Endodermal cell (in vitro differentiated cells): ENCODE results near the gene LRFN4. TPM values are rescaled to one million over a fixed set of nuclear protein-coding genes. Genes with fewer than 3 reads are reported as not detected.
A peak's percentile ranks its signal among the peaks of the same experiment; 100 is the strongest.

Experiments
- DNase-seq: peaks from one replicate; pipeline ENCODE4 v3.0.0-alpha.2; 2017
- H3K27ac ChIP-seq: 2 replicates; pipeline ENCODE4 v1.5.1; 2013; ENCODE audit warnings: mild to moderate bottlenecking, low read depth, low read length, moderate library complexity
- H3K27me3 ChIP-seq: 2 replicates; pipeline ENCODE4 v1.6.1; 2013; ENCODE audit warnings: mild to moderate bottlenecking, low read length, moderate library complexity; ENCODE audit not compliant: insufficient read depth, control insufficient read depth, poor library complexity, severe bottlenecking
- H3K36me3 ChIP-seq: 2 replicates; pipeline ENCODE4 v1.7.0; 2013; ENCODE audit warnings: mild to moderate bottlenecking, low read length, moderate library complexity; ENCODE audit not compliant: control insufficient read depth, insufficient read depth
- H3K4me1 ChIP-seq: one replicate; pipeline ENCODE4 v1.7.0; 2013; ENCODE audit warnings: low read length; ENCODE audit not compliant: control insufficient read depth, insufficient read depth
- H3K4me3 ChIP-seq: 2 replicates; pipeline ENCODE4 v1.5.1; 2013; ENCODE audit warnings: mild to moderate bottlenecking, low read length, moderate library complexity
- H3K9ac ChIP-seq: 2 replicates; pipeline ENCODE4 v1.6.1; 2013; ENCODE audit warnings: mild to moderate bottlenecking, low read length, moderate library complexity; ENCODE audit not compliant: poor library complexity, severe bottlenecking; ENCODE audit errors: extremely low read depth
- H3K9me3 ChIP-seq: 2 replicates; pipeline ENCODE4 v1.6.1; 2013; ENCODE audit warnings: mild to moderate bottlenecking, low read length, moderate library complexity; ENCODE audit not compliant: control insufficient read depth
- H3K27ac Mint-ChIP-seq: 2 replicates; pipeline ENCODE4 v1.8.0; 2020; ENCODE audit warnings: mixed read lengths
- H3K27me3 Mint-ChIP-seq: 2 replicates; pipeline ENCODE4 v1.8.0; 2021; ENCODE audit warnings: mild to moderate bottlenecking, mixed read lengths; ENCODE audit not compliant: insufficient read depth
- H3K36me3 Mint-ChIP-seq: 2 replicates; pipeline ENCODE4 v1.8.0; 2020; ENCODE audit warnings: low read depth, mixed read lengths
- H3K4me1 Mint-ChIP-seq: 2 replicates; pipeline ENCODE4 v1.8.0; 2020; ENCODE audit warnings: mixed read lengths
- H3K4me3 Mint-ChIP-seq: 2 replicates; pipeline ENCODE4 v1.8.0; 2020; ENCODE audit warnings: mild to moderate bottlenecking, moderate library complexity, mixed read lengths
- H3K9me3 Mint-ChIP-seq: 2 replicates; pipeline ENCODE4 v1.8.0; 2020; ENCODE audit warnings: mild to moderate bottlenecking, mixed read lengths
- WGBS, 2 experiments: methylation state at CpG; one replicate each; pipeline versions ENCODE4 v1.1.5 to v1.1.7; 2013; ENCODE audit warnings: missing lambda C conversion rate in 2 of 2, mixed read lengths in 1 of 2; ENCODE audit not compliant: insufficient coverage in 1 of 2, insufficient read length in 1 of 2; 5-methylcytosine and 5-hydroxymethylcytosine counted together
- total RNA-seq, 2 donors: library from RNA; stranded (reverse); fragmentation: NEBNext Ultra II Directional in 1 of 2; extraction: Animal tissue kit (Norgen Biotek cat#: 25700) in 1 of 2; gene quantifications; 2 replicates in 1 of 2; 3 replicates in 1 of 2; pipeline ENCODE4 v1.2.1, GENCODE V29; 2021
- TF ChIP-seq, protein P1 (sequence below): fragments of 200-600 bp; sonication (generic); conservative IDR thresholded peaks from 2 replicates; pipeline ENCODE4 v1.5.0; 2021; ENCODE audit warnings: antibody characterized with exemption, mild to moderate bottlenecking

The LRFN4 gene
- total RNA-seq, 2 donors from 2014 or later = 23.2 to 26.2 TPM

DNA sequence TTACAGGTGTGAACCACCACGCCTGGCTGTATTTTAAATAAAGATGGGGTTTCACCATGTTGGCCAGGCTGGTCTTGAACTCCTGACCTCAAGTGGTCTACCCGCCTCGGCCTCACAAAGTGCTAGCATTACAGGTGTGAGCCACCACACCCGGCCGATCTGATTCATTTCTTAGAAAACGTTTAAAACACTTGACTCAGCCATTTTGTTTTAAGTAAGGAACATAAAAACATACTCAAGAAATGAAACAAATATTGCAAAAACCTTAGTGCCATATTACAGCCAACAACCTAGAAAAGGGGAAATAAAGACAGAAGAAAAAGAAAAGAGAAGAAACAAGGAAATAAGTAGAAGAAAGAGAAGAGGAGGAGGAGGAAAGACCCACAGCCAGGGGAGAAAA is 17.4 kb downstream of the LRFN4 start:
- Mint-ChIP-seq H3K27ac (peak overlapping the region; percentile 17), H3K4me3 (no peak overlapping the region), H3K27me3 (peaks cover 33% of the 10 kb centered on the region), H3K4me1 (peaks cover 17% of the 10 kb centered on the region), H3K36me3 (no peaks in the 10 kb centered on the region), H3K9me3 (no peaks in the 10 kb centered on the region)
- no peak overlapping the region for H3K4me3 ChIP-seq
- no peak for DNase-seq
- peaks cover 8% of the 10 kb centered on the region for H3K4me1 ChIP-seq
- peaks cover 6% of the 10 kb centered on the region for H3K27me3 ChIP-seq
- TF ChIP-seq, protein P1, sequence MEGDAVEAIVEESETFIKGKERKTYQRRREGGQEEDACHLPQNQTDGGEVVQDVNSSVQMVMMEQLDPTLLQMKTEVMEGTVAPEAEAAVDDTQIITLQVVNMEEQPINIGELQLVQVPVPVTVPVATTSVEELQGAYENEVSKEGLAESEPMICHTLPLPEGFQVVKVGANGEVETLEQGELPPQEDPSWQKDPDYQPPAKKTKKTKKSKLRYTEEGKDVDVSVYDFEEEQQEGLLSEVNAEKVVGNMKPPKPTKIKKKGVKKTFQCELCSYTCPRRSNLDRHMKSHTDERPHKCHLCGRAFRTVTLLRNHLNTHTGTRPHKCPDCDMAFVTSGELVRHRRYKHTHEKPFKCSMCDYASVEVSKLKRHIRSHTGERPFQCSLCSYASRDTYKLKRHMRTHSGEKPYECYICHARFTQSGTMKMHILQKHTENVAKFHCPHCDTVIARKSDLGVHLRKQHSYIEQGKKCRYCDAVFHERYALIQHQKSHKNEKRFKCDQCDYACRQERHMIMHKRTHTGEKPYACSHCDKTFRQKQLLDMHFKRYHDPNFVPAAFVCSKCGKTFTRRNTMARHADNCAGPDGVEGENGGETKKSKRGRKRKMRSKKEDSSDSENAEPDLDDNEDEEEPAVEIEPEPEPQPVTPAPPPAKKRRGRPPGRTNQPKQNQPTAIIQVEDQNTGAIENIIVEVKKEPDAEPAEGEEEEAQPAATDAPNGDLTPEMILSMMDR = no peak
- no peaks in the 10 kb centered on the region for H3K9me3 ChIP-seq
- H3K27ac ChIP-seq = no peak overlapping the region
- no peak overlapping the region for H3K9ac ChIP-seq
- 92 to 95% methylated on average over 4 to 6 of the region's 6 CpGs for WGBS, 2 experiments
- no peaks in the 10 kb centered on the region for H3K36me3 ChIP-seq

DNA sequence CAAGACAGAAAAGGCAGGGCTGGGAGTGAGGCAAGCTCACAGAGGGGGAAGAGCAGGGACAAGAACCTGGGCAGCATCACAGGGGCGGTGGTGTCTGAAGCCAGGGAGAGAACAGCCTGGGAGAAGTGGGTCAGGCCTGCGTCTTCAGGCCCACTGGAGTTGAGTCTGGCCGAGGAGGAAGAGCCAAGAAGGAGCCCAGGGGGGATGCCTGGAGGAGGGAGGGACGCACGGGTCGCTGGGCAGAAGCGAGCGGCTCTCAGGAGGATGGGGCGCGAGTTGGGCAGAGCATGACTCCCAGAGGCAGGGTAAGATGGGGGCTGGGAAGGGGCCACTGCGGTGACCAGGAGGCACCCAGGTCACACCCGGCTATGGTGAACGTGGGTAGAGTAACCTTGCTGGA is 18.5 kb downstream of the LRFN4 start:
- Mint-ChIP-seq H3K27me3 (peaks cover 36% of the 10 kb centered on the region), H3K4me3 (no peak overlapping the region), H3K4me1 (peaks cover 17% of the 10 kb centered on the region), H3K9me3 (no peaks in the 10 kb centered on the region), H3K27ac (no peak overlapping the region), H3K36me3 (no peaks in the 10 kb centered on the region)
- H3K4me3 ChIP-seq = no peak overlapping the region
- H3K9ac ChIP-seq = no peak overlapping the region
- WGBS, 2 experiments = 86 to 88% methylated on average over 12 to 13 of the region's 13 CpGs
- peaks cover 8% of the 10 kb centered on the region for H3K4me1 ChIP-seq
- H3K27ac ChIP-seq = no peak overlapping the region
- no peaks in the 10 kb centered on the region for H3K9me3 ChIP-seq
- TF ChIP-seq, protein P1 = no peak
- H3K27me3 ChIP-seq = peaks cover 6% of the 10 kb centered on the region
- DNase-seq = no peak
- no peaks in the 10 kb centered on the region for H3K36me3 ChIP-seq

DNA sequence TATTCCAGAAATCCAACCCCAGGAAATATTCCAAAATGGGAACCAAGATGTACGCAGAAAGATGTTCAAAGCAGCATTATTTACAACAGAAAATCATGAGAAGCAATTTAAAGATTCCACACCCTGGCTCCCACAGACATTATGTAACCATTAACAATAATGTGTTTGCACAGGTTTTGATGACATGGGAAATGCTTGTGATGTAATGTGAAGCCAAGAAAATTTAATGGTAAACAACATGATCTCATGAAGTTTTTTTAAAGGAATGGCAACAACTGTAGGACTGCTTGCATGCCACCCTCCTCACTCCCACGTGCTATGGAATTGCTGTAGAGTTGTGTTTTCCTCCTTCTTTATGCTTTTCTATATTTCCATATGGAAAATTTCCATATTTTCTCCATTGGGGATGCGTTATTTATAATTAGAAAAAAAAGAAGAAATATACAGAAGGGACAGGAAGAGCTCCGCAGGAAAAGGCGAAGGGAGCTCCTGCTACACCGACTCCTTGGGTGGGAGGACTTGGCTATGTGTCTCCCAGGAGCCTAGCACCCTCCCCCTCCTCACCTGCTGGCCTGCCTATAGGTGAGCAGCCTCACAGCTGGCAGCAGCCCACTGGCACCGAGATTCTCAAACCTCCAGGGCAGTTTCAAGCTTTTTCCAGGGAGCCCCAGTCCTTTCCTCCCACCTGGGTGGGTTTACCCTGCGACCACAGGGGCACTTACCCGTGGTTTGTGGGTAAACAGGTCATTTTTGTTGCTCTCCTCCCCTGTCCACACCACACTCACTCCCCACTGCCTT is 20.9 kb downstream of the LRFN4 start:
- Histone ChIP-seq H3K4me3 (no peak overlapping the region), H3K36me3 (no peaks in the 10 kb centered on the region), H3K27ac (no peak overlapping the region), H3K4me1 (peaks cover 8% of the 10 kb centered on the region), H3K9me3 (no peaks in the 10 kb centered on the region), H3K9ac (no peak overlapping the region), H3K27me3 (peaks cover 6% of the 10 kb centered on the region)
- 94 to 95% methylated on average over 5 to 8 of the region's 9 CpGs for WGBS, 2 experiments
- peaks cover 39% of the 10 kb centered on the region for H3K27me3 Mint-ChIP-seq
- TF ChIP-seq, protein P1 = no peak
- H3K9me3 Mint-ChIP-seq = no peaks in the 10 kb centered on the region
- no peak overlapping the region for H3K4me3 Mint-ChIP-seq
- no peak overlapping the region for H3K27ac Mint-ChIP-seq
- H3K4me1 Mint-ChIP-seq = peaks cover 37% of the 10 kb centered on the region
- DNase-seq = no peak
- H3K36me3 Mint-ChIP-seq = no peaks in the 10 kb centered on the region
